GM23338 (cell line): ENCODE results near the gene ERC1.

Experiments
- CTCF ChIP-seq, 2 experiments: fragments of 200-600 bp in 1 of 2; sonication (generic) in 1 of 2; conservative IDR thresholded peaks; 2 replicates each; pipeline versions ENCODE4 v1.5.1 to v1.6.1; 2016 to 2017; ENCODE audit warnings: antibody characterized with exemption in 2 of 2, low read depth in 2 of 2, mild to moderate bottlenecking in 2 of 2, moderate library complexity in 1 of 2
- EZH2 ChIP-seq: fragments of 200-600 bp; sonication (generic); IDR thresholded peaks from one replicate; pipeline ENCODE4 v1.8.0; 2017; ENCODE audit warnings: antibody characterized with exemption, mild to moderate bottlenecking, low read depth; ENCODE audit not compliant: unreplicated experiment

- no peak for TF ChIP-seq CTCF (conservative IDR thresholded peaks at IDR 0.05; ENCODE audit: low read depth in 2 of 2)
- no peak for TF ChIP-seq EZH2
Measured at GRCh38 chr12:1147821-1148220, 156.8 kb downstream of the ERC1 start.
